Osteocyte (in vitro differentiated cells): ENCODE data around the gene LUZP2. TPM values are rescaled to one million over a fixed set of nuclear protein-coding genes. Genes with fewer than 3 reads are reported as not detected.

Source experiments
- DNase-seq: peaks from one replicate; pipeline ENCODE4 v3.0.0; 2021; ENCODE audit warnings: mixed read lengths; ENCODE audit not compliant: unreplicated experiment; ENCODE audit errors: extremely low spot score
- H3K27ac Mint-ChIP-seq: one replicate; pipeline ENCODE4 v1.8.0; 2021; ENCODE audit warnings: mild to moderate bottlenecking, mixed read lengths; ENCODE audit not compliant: unreplicated experiment
- H3K27me3 Mint-ChIP-seq: one replicate; pipeline ENCODE4 v1.8.0; 2021; ENCODE audit warnings: mixed read lengths; ENCODE audit not compliant: unreplicated experiment
- H3K36me3 Mint-ChIP-seq: one replicate; pipeline ENCODE4 v1.8.0; 2021; ENCODE audit warnings: mixed read lengths; ENCODE audit not compliant: unreplicated experiment
- H3K4me1 Mint-ChIP-seq: one replicate; pipeline ENCODE4 v1.8.0; 2021; ENCODE audit warnings: mixed read lengths; ENCODE audit not compliant: unreplicated experiment
- H3K4me3 Mint-ChIP-seq: one replicate; pipeline ENCODE4 v1.8.0; 2021; ENCODE audit warnings: mild to moderate bottlenecking, moderate library complexity, mixed read lengths; ENCODE audit not compliant: unreplicated experiment
- H3K9me3 Mint-ChIP-seq: one replicate; pipeline ENCODE4 v1.8.0; 2021; ENCODE audit warnings: mixed read lengths; ENCODE audit not compliant: unreplicated experiment
- total RNA-seq: library from RNA; stranded (reverse); gene quantifications from 2 replicates; pipeline ENCODE4 v1.2.1, GENCODE V29; 2021
- TF ChIP-seq, protein P1 (sequence below): fragments of 200-600 bp; sonication (generic); IDR thresholded peaks from 2 replicates; pipeline ENCODE4 v1.5.0; 2021; ENCODE audit warnings: antibody characterized with exemption, mild to moderate bottlenecking, moderate library complexity

Gene LUZP2
- total RNA-seq, 1 donor from 2014 or later = 3.5 TPM

DNA sequence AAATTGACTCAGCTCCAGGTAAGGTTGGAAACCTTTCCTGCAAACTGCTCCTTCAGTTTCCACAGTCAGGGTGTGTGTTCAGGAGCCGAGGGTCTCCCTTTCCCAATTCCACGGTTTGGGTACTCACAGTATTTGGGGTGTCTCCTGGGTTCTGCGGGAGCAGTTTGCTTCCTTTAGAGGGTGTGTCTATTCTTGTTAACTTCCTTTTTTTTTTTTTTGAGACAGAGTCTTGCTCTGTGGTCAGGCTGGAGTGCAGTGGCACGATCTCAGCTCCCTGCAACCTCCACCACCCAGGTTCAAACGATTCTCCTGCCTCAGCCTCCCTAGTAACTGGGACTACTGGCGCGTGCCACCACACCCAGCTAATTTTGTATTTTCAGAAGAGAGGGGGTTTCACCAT is 251.4 kb downstream of the LUZP2 start:
- H3K27me3 Mint-ChIP-seq = no peaks in the 10 kb centered on the region
- no peaks in the 10 kb centered on the region for H3K4me1 Mint-ChIP-seq
- no peaks in the 10 kb centered on the region for H3K36me3 Mint-ChIP-seq
- no peaks in the 10 kb centered on the region for H3K9me3 Mint-ChIP-seq
- TF ChIP-seq, protein P1, sequence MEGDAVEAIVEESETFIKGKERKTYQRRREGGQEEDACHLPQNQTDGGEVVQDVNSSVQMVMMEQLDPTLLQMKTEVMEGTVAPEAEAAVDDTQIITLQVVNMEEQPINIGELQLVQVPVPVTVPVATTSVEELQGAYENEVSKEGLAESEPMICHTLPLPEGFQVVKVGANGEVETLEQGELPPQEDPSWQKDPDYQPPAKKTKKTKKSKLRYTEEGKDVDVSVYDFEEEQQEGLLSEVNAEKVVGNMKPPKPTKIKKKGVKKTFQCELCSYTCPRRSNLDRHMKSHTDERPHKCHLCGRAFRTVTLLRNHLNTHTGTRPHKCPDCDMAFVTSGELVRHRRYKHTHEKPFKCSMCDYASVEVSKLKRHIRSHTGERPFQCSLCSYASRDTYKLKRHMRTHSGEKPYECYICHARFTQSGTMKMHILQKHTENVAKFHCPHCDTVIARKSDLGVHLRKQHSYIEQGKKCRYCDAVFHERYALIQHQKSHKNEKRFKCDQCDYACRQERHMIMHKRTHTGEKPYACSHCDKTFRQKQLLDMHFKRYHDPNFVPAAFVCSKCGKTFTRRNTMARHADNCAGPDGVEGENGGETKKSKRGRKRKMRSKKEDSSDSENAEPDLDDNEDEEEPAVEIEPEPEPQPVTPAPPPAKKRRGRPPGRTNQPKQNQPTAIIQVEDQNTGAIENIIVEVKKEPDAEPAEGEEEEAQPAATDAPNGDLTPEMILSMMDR = no peak
- DNase-seq = no peak
- no peak overlapping the region for H3K4me3 Mint-ChIP-seq
- H3K27ac Mint-ChIP-seq = no peak overlapping the region

DNA sequence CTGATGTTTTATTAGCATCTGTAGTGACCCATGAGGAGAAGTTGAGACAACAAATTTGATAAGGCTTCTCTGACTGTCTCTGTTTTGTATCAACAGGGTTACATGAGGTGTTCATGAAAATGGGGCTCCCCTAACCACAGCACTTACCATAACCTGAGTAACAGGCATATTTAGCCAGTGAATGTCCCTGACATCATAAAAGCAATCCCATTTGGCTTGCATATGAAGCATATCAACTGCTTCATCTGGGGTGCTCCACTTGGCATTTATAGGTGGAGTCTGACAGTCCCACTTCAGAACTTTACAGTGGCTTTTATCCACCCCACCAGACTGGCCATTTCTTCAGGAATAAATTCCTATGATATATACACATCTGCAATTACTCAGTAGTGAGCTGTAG is 257.6 kb downstream of the LUZP2 start:
- H3K9me3 Mint-ChIP-seq = no peaks in the 10 kb centered on the region
- H3K27me3 Mint-ChIP-seq = no peaks in the 10 kb centered on the region
- H3K36me3 Mint-ChIP-seq = no peaks in the 10 kb centered on the region
- H3K4me3 Mint-ChIP-seq = no peak overlapping the region
- no peak for DNase-seq
- no peak overlapping the region for H3K27ac Mint-ChIP-seq
- no peaks in the 10 kb centered on the region for H3K4me1 Mint-ChIP-seq
- TF ChIP-seq, protein P1 = no peak

DNA sequence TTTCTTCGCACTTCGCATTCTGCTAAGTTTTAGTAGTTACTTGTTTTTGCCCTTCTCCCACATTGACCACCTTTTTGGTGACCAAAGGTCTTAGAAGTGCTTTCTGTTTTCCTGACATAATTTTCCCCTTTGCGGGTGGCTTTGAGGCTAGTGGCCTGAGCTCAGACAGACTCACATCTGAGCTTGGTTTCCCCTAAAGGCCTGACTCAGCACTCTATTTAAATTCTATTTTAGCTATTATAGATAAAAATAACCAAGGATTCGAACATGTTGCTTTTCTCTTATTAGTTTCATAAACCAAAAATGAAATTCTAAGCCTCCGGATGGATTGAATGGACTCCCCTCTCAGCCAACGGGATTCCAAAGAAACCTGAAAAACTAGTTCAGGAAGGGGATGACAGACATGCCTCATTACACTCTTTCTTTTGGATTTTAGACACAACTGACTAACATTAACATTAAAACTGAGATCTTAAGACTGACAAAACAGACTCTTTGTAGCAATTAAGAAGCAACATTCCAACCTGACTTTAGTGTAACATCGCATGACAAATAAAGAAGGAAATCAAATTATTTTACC is 258.5 kb downstream of the LUZP2 start:
- no peaks in the 10 kb centered on the region for H3K9me3 Mint-ChIP-seq
- H3K27me3 Mint-ChIP-seq = no peaks in the 10 kb centered on the region
- no peak for DNase-seq
- TF ChIP-seq, protein P1 = no peak
- no peak overlapping the region for H3K27ac Mint-ChIP-seq
- H3K36me3 Mint-ChIP-seq = peaks cover 2% of the 10 kb centered on the region
- no peaks in the 10 kb centered on the region for H3K4me1 Mint-ChIP-seq
- no peak overlapping the region for H3K4me3 Mint-ChIP-seq

DNA sequence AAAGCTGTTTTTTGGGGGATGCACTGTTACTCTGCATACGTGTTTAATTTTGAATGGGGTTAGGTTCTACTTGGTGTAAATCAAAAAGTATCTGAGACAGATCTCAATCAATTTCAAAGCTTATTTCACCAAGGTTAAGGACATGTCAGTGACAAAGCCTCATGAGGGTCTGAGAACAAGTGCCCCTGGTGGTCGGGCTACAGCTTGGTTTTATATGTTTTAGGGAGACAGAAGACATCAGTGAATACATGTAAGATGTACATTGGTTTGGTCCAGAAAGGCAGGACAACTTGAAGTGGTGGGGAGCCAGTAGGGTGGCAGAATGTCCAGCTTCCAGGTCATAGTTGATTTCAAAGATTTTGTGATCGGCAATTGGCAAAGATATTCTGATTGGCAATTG is 262.9 kb downstream of the LUZP2 start:
- TF ChIP-seq, protein P1 = no peak
- Mint-ChIP-seq H3K4me1 (no peaks in the 10 kb centered on the region), H3K36me3 (peaks cover 2% of the 10 kb centered on the region)

DNA sequence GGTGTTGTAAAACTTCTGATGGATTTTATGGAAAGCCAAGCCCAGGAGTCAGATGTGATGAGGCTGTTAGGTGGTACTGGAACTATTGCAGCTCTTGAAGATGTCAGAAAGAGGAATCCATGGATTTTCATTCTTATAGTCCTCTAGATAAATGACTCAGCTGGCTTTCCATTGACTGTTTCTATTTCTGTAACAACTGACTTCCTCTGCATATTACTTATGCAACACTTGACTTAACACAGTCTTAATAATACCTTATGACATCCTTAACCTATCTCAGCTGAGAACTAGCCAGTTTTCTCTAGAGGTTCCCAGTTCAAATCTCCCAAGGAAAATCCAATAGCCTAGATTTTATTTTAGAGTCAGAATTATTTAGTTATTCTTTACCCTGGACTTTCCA is 263.8 kb downstream of the LUZP2 start:
- H3K27me3 Mint-ChIP-seq = no peaks in the 10 kb centered on the region
- no peaks in the 10 kb centered on the region for H3K4me1 Mint-ChIP-seq
- DNase-seq = no peak
- TF ChIP-seq, protein P1 = no peak
- peaks cover 2% of the 10 kb centered on the region for H3K36me3 Mint-ChIP-seq
- H3K4me3 Mint-ChIP-seq = no peak overlapping the region
- H3K27ac Mint-ChIP-seq = no peak overlapping the region
- no peaks in the 10 kb centered on the region for H3K9me3 Mint-ChIP-seq

More for the DNA sequence above, 262.9 kb downstream of the LUZP2 start:
- Mint-ChIP-seq H3K27me3 (no peaks in the 10 kb centered on the region), H3K4me3 (no peak overlapping the region), H3K27ac (no peak overlapping the region), H3K9me3 (no peaks in the 10 kb centered on the region)
- DNase-seq = no peak
